ENCODE measurements around the gene CUL2. TPM values are rescaled to one million over a fixed set of nuclear protein-coding genes. Genes with fewer than 3 reads are reported as not detected.

The CUL2 gene
- total RNA-seq, 4 donors from 2014 or later, result 15.9 to 28.5 (median 22.7) TPM

GRCh38 chr10:35074266-35074665, 15.9 kb downstream of the CUL2 start:
- no peak overlapping the region for H3K4me3 ChIP-seq
- H3K4me1 ChIP-seq, result no peaks in the 10 kb centered on the region
- H3K9me3 ChIP-seq, result no peaks in the 10 kb centered on the region
- TF ChIP-seq EP300 (IDR thresholded peaks at IDR 0.05) (no peak), POLR2AphosphoS5 (IDR thresholded peaks at IDR 0.05) (no peak), POLR2A (IDR thresholded peaks at IDR 0.05) (no peak)
- TF ChIP-seq, protein P1, sequence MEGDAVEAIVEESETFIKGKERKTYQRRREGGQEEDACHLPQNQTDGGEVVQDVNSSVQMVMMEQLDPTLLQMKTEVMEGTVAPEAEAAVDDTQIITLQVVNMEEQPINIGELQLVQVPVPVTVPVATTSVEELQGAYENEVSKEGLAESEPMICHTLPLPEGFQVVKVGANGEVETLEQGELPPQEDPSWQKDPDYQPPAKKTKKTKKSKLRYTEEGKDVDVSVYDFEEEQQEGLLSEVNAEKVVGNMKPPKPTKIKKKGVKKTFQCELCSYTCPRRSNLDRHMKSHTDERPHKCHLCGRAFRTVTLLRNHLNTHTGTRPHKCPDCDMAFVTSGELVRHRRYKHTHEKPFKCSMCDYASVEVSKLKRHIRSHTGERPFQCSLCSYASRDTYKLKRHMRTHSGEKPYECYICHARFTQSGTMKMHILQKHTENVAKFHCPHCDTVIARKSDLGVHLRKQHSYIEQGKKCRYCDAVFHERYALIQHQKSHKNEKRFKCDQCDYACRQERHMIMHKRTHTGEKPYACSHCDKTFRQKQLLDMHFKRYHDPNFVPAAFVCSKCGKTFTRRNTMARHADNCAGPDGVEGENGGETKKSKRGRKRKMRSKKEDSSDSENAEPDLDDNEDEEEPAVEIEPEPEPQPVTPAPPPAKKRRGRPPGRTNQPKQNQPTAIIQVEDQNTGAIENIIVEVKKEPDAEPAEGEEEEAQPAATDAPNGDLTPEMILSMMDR (IDR thresholded peaks at IDR 0.05), result no peak
- H3K27ac ChIP-seq, result no peak overlapping the region
- no peaks in the 10 kb centered on the region for H3K27me3 ChIP-seq
- 92% methylated on average over 3 of the region's 4 CpGs; no CpG with 5 or more reads in 1 of the 2 donors for WGBS, 2 donors (ENCODE audit: low coverage in 1 of 2)
- ATAC-seq, result no peak
- peaks cover 0 to 28% of the 10 kb centered on the region in 2 donors for H3K36me3 ChIP-seq

DNA sequence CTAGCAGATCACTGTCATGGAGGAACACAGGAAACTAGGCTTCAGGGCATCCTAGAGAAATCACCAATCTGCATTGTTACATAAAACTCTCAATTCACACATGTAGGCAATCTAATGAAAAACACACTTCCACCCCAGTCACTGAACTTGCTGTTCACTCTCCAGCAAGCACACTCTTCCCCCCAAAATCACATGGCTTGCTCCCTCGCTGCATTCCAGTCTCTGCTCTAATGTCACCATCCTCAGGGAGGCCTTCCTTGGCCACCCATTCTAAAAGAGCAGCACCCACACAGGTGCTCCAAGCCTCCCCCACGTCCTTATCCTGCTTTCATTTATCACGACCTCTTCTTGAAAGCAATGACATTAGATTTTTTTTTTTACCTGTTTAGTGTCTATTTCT, 19.6 kb downstream of the CUL2 start:
- 94% methylated on average over 3 of the region's 3 CpGs; no CpG with 5 or more reads in 1 of the 2 donors for WGBS, 2 donors (ENCODE audit: low coverage in 1 of 2)
- Histone ChIP-seq H3K4me1 (no peaks in the 10 kb centered on the region), H3K27ac (no peak overlapping the region), H3K9me3 (no peaks in the 10 kb centered on the region), H3K27me3 (no peaks in the 10 kb centered on the region), H3K4me3 (no peak overlapping the region), H3K36me3 (peaks cover 0 to 52% of the 10 kb centered on the region in 2 donors)
- TF ChIP-seq EP300 (IDR thresholded peaks at IDR 0.05) (no peak), POLR2AphosphoS5 (IDR thresholded peaks at IDR 0.05) (no peak), POLR2A (IDR thresholded peaks at IDR 0.05) (no peak)
- TF ChIP-seq, protein P1 (IDR thresholded peaks at IDR 0.05), result no peak
- ATAC-seq, result no peak

DNA sequence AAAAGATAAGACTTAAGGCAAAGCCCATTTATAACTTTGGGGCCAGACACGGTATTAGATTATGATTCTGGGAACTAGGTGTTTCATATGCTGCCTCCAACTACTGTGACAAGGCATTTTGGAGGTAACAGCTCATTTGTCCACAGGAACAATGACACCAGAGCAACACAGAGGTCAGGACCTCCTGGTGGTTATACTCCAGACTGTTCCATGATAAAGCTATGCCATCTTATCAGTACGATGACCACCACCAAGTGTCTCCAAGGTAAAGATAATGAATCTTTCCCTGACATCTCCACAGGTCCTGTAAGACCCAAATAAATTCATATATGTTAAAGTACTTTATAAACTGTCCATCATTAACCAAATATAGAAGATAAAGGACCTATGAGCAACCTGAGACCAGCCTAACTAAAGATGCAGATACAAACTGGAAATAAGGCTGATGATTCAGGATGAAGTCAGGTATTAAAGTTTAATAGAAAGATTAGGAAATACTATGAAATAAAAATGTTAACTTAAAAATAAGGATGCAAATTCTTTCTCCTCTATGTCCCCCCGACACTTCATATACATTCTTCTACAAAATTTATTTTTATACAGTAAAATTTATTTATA, 26.2 kb downstream of the CUL2 start:
- no peaks in the 10 kb centered on the region for H3K27me3 ChIP-seq
- H3K27ac ChIP-seq, result no peak overlapping the region
- TF ChIP-seq POLR2A (IDR thresholded peaks at IDR 0.05), result no peak
- TF ChIP-seq POLR2AphosphoS5 (IDR thresholded peaks at IDR 0.05), result no peak
- TF ChIP-seq, protein P1 (IDR thresholded peaks at IDR 0.05), result no peak
- no peak for TF ChIP-seq EP300 (IDR thresholded peaks at IDR 0.05)
- WGBS, 2 donors (ENCODE audit: low coverage in 1 of 2), result 92 to 96% methylated on average over 3 of the region's 3 CpGs
- H3K9me3 ChIP-seq, result no peaks in the 10 kb centered on the region
- no peaks in the 10 kb centered on the region for H3K4me1 ChIP-seq
- no peak for ATAC-seq
- no peak overlapping the region for H3K4me3 ChIP-seq
- peaks cover 0 to 96% of the 10 kb centered on the region in 2 donors for H3K36me3 ChIP-seq

GRCh38 chr10:35059481-35059880, 30.7 kb downstream of the CUL2 start:
- H3K27me3 ChIP-seq, result no peaks in the 10 kb centered on the region
- no peaks in the 10 kb centered on the region for H3K4me1 ChIP-seq
- H3K36me3 ChIP-seq, result peaks cover 0 to 82% of the 10 kb centered on the region in 2 donors
- H3K4me3 ChIP-seq, result no peak overlapping the region
- no peak for TF ChIP-seq POLR2A (IDR thresholded peaks at IDR 0.05)
- no peak for TF ChIP-seq POLR2AphosphoS5 (IDR thresholded peaks at IDR 0.05)
- TF ChIP-seq EP300 (IDR thresholded peaks at IDR 0.05), result no peak
- TF ChIP-seq, protein P1 (IDR thresholded peaks at IDR 0.05), result no peak
- ATAC-seq, result no peak
- no peaks in the 10 kb centered on the region for H3K9me3 ChIP-seq
- no peak overlapping the region for H3K27ac ChIP-seq

GRCh38 chr10:35058686-35059085, 31.5 kb downstream of the CUL2 start:
- no peak overlapping the region for H3K27ac ChIP-seq
- no peak overlapping the region for H3K4me3 ChIP-seq
- WGBS, 2 donors (ENCODE audit: low coverage in 1 of 2), result 92% methylated on average over 1 of the region's 1 CpG; no CpG with 5 or more reads in 1 of the 2 donors
- no peaks in the 10 kb centered on the region for H3K27me3 ChIP-seq
- no peak for TF ChIP-seq POLR2A (IDR thresholded peaks at IDR 0.05)
- TF ChIP-seq, protein P1 (IDR thresholded peaks at IDR 0.05), result no peak
- no peak for TF ChIP-seq POLR2AphosphoS5 (IDR thresholded peaks at IDR 0.05)
- no peak for TF ChIP-seq EP300 (IDR thresholded peaks at IDR 0.05)
- no peaks in the 10 kb centered on the region for H3K4me1 ChIP-seq
- no peaks in the 10 kb centered on the region for H3K9me3 ChIP-seq
- H3K36me3 ChIP-seq, result peaks cover 0 to 82% of the 10 kb centered on the region in 2 donors
- ATAC-seq, result no peak
